PC-3 (cell line): Measurements from ENCODE around the gene METTL17.

Experiments used
- EZH2 ChIP-seq: fragments of 300-600 bp; sonication (generic); IDR thresholded peaks from one replicate; pipeline ENCODE4 v1.6.1; 2017; ENCODE audit warnings: antibody characterized with exemption, mild to moderate bottlenecking, low read length; ENCODE audit not compliant: unreplicated experiment
- TF ChIP-seq, protein P1 (sequence below): fragments of 300-600 bp; sonication (generic); conservative IDR thresholded peaks from 2 replicates; pipeline ENCODE4 v1.5.1; 2017; ENCODE audit warnings: antibody characterized with exemption, low read depth, mild to moderate bottlenecking, low read length

DNA sequence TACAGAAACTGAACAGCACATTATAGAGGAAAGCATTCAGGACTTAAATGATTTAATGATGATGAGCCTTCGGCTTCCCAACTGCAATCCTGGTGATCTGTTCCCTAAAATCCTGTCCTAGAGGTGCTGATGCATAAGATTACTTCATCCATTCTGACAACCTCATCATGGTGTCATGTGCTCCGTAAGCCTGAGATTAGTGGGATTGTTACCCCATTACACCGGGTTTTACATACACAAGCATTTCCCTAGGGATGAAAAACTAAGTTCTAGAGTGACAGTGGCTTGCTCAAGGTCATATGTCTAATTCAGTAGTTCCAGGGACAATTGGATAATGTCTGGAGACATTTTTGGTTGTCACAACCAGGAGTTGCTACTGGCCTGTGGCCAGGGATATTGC lies 47.4 kb downstream of the METTL17 start:
- TF ChIP-seq, protein P1, sequence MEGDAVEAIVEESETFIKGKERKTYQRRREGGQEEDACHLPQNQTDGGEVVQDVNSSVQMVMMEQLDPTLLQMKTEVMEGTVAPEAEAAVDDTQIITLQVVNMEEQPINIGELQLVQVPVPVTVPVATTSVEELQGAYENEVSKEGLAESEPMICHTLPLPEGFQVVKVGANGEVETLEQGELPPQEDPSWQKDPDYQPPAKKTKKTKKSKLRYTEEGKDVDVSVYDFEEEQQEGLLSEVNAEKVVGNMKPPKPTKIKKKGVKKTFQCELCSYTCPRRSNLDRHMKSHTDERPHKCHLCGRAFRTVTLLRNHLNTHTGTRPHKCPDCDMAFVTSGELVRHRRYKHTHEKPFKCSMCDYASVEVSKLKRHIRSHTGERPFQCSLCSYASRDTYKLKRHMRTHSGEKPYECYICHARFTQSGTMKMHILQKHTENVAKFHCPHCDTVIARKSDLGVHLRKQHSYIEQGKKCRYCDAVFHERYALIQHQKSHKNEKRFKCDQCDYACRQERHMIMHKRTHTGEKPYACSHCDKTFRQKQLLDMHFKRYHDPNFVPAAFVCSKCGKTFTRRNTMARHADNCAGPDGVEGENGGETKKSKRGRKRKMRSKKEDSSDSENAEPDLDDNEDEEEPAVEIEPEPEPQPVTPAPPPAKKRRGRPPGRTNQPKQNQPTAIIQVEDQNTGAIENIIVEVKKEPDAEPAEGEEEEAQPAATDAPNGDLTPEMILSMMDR, result no peak
- TF ChIP-seq EZH2, result no peak
